Medulla oblongata (tissue), 1 donor: ENCODE measurements around the gene AP3D1.
"Not testable (repeated sequence)": the region's sequence is repeated elsewhere in the genome, so short reads cannot be mapped to it uniquely, and the experiment has no call there.

Experiments
- DNase-seq: peaks from one replicate; pipeline ENCODE4 v3.0.0-alpha.2; 2015; ENCODE audit errors: extremely low spot score

AP3D1 gene

DNA sequence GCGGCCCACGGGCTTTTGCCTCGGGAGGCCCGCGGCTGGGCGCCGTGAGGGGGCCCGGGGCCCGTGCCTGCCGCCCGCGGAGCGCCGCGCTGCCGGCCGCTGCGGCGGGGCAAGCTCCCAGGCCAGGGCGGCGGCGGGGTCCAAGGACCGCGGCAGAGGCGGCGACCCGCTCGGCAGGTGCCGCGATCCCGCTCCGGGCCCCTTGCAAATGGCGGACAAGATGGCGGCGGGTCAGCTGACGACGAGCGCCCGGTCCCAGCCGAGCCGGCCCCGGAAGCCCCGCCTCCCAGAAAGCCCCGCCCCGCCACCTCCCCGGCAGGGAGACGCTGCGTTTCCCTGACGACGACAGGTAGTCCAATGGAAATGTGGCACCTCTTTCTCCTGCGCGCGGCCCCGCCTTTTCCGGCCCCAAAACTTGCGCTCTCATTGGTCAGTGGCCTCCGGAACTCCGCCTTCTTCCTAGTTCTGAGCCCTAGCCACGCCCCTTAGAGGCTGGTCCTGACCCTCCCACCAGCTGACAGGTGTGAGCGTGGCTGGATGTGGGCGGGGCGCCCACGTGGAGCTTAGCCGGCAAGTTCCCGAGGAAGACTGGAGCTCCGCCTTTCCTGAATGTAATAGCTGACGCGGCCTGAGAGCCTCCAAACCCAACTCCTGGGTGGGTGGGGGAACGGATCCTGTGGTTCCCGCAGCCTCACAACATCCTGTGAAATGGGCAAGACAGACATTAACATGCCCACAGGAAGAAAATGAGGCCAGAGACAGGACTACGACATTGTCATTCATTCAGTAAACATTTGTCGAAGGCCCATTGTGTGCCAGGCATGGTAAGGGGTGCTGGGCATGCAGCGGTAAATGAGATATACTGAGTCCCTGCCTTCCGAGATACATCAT is at the start of gene AP3D1:
Gene AP3D1, minus strand, starts transcription at position 228 of the 891 bp plus-strand sequence. CDS start 232 bp downstream, outside the sequence.
- DNase-seq, result peak; percentile 99

DNA sequence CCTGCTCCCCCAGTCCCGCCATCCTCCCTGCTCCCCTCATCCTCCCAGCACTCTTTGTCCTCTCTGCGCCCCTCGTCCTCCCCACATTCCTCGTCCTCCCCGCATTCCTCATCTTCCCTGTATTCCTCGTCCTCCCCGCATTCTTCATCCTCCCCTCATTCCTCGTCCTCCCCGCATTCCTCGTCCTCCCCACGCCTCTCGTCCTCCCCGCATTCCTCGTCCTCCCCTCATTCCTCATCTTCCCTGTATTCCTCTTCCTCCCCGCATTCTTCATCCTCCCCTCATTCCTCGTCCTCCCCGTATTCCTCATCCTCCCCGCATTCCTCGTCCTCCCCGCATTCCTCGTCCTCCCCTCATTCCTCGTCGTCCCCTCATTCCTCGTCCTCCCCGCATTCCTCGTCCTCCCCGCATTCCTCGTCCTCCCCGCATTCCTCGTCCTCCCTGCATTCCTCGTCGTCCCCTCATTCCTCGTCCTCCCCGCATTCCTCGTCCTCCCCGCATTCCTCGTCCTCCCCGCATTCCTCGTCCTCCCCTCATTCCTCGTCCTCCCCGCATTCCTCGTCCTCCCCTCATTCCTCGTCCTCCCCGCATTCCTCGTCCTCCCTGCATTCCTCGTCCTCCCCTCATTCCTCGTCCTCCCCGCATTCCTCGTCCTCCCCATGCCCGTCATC is 49.4 kb upstream of the AP3D1 start:
- DNase-seq, result not testable (repeated sequence)

DNA sequence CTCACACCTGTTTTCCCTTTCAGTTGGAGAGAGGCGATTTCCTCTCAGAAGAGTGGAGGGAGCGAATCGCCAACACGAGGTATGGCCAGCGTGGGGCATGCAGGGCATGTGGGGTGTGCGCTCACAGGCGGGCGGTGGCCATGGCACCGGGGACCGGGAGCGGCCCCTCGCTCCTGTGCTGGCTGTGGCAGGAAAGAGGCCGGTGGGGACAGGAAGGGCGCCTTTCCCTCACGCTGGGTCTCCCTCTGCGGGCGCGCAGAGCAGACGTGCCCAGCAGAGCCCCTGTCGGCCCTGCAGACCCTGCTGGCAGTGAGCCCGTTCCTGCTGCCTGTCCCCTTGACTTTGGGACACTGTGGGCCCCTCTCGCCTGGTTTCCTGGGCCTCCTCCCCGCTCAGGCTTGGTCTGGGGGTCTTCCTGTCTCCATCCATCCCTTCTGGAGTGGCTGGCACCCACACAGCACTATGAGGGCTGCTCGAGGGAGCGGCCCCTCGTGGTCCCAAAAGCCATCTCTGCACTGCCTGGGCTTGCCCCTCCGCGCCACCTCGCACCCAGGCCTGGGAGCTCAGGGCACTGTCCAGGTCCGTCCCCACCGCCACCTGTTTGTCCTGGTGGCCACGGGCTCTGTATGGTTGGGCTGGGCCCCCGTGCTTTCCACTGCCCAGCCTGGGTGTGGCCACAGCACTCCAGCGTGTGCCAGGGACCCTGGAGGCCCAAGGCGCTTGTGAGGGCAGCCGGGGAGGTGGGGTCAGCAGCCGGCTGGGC is 48.7 kb upstream of the AP3D1 start:
- DNase-seq, result no peak

DNA sequence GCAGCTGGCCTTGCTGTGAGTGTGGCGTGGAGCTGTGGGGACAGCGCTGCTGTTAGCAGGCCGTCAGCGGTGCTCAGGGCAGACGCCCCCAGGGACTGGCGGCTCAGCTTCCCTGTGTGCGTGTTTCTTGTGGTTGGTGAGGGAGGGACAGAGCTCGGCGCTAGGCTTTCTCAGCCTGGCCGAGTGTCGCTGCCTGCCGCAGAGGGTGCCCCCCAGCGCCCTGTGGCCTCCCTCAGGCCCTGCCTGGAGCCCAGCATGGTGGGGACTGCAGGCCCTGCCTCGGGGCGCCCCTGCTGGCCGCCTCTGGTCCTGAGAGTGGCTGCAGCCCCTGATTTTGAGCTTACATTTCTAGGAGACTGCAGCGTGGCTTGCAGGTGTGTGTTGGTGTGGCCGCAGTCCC is 47.8 kb upstream of the AP3D1 start:
- no peak for DNase-seq

DNA sequence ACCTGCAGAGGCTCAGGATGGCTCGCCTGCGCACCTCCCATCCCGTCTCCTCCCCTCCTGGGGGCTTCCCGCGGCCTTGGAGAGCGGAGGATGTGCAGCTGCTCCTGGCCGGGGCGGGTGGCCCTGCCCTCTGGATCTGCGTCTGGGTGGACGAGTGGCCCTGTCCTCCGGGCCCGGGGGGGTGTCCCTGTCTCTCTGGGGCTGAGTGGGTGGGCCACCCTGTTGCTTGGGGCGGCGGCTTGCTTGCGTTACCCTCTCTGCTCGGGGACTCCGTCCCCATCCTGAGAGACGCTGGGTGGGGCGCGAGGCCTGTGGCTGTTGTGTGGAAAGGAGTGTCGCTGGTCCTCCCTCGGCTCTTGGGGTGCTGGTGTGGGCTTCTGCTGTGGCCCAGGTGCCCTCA is 47.0 kb upstream of the AP3D1 start:
- DNase-seq, result no peak

DNA sequence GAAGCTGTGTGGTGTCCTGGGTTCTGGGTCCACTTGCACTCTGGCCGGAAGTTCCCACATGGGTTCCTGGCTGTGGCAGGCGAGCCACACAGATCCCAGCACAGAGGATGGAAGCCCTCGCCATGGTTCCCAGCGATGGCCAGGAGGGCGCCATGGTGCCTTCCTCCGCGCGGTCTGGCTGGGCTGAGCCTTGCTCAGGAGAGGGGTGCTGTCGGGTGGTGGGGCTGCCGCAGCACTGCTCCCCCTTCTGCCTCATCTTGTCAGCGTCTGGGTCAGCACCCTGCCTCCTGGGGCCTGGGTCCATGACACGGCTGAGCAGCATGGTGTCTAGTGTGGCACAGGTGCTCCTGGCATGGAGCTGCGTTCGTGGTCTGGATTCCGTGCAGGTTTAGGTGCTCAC is 45.9 kb upstream of the AP3D1 start:
- DNase-seq, result no peak

DNA sequence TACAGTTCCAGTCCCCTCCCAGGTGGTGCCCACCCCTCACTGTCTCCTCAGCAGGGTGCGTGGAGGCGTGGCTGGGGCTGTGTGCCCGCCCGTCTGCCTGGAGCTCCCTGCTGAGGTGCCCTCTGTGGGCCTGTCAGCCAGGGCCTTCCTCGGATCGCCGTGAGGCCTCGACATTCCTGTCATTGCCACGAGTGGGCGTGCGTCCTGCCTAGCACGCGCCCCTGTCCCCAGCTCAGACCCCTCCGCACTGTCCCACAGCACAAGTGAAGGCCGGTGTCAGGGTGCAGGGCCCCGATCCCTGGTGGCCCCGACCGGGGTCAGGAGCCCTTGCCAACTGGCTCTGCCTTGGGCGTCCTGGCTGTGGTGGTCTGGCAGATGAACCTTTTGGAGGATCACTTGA is 44.5 kb upstream of the AP3D1 start:
- DNase-seq, result no peak

DNA sequence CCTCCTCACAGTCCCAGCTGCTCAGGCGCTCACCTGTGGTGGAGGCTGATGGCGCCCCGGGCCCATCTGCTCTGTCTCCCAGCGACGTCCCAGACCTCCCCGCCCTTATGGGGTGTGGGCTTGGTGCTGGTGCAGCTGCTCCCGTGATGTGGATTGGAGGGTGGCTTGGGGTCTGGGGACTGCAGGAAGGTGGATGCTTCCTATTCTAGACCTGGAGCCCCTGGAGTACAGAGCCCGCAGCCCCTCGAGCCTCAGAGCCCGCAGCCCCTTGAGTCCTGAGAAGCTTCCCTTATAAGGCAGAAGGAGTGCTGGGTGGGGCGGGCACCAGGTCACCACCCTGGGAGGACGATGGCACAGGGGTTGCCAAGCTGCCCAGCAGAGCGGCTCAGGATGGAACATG is 44.0 kb upstream of the AP3D1 start:
- no peak for DNase-seq

DNA sequence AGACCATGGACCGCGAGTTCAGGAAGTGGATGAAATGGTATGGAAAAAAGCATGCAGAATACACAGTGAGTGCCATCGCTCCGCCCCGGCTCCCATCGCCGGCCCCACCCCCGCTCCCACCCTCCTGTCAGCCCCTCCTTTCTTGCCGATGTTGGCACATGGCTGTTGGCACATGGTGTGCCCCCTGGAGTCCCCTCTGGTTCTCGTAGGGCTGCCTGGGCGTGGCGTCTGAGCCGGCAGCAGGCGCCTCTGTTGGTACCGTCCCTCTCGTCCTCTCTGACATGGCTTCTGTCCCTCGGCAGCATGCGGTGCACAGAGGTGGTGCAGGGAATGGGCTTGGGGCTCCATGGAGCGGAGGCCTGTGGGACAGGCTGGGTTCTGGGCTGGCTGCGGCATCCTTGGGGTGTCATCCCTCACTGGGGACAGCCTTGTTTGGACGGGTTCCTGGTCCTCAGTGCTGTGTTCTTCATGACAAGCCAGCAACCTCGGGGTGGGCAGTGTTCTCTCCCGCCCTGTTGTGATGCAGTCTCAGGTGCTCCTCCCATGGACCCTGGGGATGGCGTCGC is 43.2 kb upstream of the AP3D1 start:
- DNase-seq, result no peak

DNA sequence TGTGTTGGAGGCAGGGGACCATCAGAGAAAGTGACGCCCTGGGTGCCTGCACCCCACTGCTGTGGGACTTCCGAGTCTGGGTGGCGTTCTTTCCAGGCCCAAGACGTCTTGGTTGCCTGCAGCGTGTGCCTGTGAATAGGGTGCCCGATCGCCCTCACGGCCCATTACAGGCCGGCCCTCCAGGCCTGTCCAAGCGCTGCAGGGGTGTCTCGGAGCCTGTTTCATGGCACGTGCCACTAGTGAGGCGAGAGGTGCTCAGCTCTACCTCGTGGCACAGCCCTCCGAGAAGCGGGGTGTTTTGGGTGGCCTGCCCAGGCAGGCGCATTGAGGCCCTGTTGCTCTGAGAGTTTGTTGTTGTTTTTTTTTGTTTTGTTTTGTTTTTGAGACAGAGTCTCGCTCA is 42.4 kb upstream of the AP3D1 start:
- no peak for DNase-seq

DNA sequence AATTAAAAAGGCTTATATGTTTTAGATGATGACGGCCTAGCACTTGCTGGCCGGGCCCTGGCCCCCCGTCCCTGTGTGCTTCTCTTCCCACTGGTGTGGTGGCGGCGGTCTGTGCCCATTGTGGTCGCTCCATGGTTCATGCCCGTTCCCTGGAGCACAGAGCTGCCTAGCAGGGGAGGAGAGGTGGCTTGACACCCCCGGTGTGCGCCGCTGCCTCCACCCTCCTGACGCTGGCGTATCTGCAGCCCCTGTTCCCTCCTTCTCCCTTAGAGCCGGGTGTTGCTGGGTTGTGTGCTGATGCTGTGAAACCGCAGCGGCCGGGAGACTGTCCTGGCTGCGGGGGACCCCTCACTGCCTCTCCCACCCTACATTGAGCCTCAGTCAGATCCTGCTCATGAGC is 41.5 kb upstream of the AP3D1 start:
- DNase-seq, result no peak

DNA sequence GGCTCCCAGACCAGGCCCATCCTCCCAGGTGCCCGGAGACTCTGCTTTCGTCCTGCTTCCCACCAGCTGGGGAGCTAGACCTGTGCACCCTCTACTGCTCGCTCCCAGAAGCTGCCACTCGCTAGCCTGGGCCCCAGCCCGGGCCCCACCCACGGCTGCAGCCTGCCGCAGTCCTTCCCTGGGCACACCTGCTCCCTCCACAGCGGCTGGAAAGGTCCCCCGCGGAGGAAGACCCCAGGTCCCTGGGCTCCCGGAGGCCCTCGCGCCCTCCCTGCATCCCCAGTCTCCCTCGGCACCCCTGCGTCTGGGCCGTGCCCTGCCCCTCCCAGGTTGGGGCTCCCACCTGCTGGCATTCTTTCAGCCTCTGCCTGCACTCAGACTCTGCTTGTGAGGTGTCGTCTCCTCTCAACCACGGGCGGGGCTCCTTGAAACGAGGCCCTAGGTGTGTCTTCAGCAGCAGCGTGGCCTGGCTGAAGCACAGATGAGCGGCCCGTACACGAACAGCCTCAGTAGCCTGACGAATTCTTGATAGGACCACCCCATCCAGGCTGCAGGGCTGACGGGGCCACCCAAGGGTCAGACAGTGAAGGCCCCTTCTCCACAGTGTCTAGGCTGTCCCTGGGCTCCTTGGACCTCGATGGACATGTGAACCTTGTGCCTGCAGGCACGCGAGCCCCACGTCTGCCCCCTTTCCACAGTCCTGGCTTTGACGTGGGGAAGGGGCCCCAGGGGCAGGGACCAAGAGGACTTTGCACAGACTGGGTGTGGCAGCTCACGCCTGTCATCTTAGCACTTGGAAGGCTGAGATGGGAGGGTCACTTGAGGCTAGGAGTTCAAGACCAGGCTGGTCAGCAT is 40.3 kb upstream of the AP3D1 start:
- DNase-seq, result no peak

DNA sequence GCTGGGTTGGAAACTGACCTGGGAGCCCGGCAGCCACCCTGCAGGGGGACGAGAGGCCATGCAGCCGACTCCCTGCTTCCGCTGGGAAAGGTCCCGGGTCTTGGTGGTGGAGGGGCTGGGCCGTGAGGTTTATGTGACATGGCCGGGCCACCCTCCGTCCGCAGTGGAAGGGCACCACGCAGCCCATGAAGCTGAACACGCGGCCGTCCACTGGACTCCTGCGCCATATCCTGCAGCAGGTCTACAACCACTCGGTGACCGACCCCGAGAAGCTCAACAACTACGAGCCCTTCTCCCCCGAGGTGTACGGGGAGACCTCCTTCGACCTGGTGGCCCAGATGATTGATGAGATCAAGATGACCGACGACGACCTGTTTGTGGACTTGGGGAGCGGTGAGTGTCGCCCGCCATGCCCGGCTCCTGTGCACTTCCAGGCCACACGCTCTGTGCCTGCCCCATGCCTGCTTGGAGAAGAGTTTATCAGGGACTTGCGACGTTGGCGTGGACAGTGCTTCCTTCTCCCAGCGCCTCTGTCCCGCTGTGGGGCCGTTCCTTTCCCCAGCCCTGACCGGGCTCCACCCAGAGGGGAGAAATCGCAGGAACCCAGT is 39.6 kb upstream of the AP3D1 start:
- no peak for DNase-seq

DNA sequence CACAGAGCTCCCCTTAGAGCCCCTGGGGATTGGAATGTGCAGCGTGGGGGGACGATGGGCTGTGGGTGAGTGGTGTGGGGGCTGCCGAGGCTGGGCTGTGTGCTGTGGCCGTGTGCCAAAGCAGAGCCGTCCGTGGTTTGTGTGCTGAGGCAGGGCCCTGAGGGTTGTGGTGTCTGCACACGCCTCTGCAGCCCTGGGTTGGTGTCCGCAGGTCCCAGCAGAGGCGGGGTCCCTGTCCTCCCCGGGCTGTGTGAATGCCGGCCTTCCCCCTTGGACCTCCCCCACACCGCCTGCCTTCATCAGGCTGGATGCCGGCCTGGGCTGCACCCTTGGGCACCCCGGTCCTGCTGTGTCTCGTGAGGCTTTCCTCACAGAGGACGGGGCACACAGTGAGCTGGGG is 38.5 kb upstream of the AP3D1 start:
- DNase-seq, result no peak

DNA sequence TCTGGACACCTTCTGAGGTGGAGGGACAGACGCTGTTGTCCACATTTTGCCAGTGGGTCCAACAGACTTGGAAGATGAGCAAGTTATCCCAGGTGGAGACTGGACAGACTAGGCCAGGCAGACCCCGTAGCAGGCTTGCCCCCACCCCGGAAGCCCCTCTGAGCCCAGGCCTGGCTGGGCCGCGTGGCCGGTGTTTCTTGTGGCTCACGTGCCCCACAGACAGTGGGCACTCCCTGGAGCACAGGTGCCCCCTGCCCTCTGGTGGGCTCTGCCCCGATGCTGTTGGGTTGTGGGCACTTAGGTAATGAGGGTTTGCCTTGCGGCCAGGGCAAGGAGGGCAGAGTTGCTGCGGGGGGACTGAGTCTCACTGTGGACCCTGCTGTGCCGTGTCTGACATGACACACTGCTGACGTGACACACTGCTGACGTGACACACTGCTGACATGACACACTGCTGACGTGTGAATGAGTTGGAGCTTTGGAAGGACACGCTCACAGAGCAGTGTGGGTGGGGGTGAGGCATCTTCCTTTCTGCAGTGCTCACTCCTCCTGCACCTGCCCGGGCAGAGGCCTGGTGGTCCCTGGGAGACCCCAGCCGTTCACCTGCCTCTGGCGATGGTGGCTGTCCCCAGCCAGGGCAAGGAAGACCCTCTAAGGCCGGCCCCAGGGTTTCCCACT is 37.5 kb upstream of the AP3D1 start:
- no peak for DNase-seq

DNA sequence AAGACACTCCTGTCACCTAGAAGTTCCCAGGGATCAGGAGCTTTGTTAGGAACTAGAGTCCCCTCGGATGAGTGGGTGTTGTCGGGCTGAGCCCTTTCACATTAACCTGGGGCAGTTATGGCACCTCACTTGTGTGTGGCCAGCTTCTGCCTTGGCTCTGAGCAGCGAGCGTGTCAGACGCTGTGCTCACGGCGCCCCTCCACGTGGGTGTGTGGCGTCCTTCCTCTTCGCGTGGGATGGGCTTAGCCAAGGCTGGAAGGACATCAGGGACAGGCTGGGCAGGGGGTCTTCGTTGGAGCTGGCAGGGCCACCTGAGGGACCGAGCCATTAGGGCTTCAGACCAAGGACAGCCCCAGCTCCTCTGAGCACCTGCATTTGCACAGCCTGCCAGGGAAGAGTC is 35.8 kb upstream of the AP3D1 start:
- no peak for DNase-seq

DNA sequence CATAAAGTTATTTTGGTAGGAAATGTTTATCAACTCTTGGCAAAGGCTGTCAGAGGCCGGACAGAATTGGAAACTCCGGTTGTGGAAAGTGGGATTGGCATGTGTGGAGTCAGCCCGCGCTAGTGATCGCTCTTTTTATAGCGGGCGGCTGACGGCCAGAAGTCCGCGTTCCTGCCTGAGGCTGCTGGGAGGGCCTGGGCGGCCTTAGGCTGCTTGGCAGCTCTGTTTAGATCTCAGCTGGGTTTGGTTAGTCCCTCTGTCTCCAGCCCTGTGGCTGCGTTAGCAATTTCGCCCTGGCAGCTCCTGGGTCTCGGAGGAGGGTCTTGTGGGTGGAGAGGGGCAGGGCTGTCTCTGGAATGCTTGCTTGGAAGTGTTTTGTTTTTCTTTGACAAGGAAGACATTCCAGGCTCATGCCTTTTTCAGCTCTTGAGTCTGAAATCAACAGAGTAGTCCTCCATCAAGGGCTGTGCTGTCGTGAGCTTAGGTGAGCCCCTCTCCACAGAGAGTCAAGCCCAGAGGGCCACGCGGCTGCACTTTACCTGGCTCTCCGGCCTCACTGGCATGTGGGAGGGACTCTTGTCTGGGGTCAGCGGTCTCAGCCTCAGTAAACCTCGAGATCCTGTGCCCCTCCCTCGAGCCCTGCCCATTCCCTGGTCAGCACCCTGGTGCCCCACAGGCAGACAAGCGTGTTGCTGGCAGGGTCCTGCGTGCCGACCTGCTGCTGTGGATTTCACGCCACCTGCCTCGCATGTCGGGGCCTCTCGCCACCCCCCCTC is 34.9 kb upstream of the AP3D1 start:
- DNase-seq, result no peak

DNA sequence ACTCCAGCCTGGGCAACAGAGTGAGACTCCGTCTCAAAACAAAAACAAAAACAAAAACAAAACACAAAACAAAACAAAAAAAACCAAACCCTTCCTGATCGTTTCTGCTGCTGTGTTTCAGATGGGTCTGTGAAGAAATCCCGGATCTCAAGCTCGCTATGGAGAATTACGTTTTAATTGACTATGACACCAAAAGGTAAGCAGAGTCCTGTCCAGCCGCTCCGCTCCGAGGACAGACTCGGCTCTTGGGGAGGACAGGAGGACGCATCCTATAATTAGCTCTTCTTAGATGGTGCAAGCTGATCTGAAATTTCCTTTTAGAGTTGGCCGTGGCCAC is 34.3 kb upstream of the AP3D1 start:
- no peak for DNase-seq

DNA sequence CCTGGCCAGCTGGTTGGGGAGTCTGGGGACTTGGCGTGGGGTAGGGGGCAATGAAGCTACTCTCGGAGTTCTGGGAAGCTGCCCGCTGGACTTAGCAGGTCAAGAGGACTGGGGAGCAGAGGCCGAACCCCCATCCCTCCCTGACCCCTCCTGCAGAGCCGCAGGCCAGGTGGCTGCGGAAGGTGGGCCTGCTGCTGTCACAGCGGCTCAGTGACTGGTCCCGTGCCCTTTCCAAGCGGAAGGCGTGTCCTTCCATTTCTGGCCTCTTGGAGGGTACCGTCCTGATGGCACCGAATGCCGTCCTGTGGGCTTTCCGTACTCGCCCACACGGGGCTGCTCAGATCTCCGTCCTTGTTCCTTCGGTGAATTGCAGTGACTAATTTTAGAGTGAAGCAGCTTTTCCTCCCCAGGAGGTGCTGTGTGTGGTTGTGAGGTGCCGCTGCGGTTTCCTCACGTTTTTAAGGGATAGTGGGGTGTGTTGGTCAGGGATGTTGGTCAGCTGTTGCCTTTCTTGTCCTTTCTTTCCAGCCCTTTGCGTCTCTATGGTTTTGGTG is 33.1 kb upstream of the AP3D1 start:
- DNase-seq, result no peak
